Liver (tissue), 3 donors: ENCODE results near the gene KIF15.

Experiments
- CTCF ChIP-seq: fragments of 150-350 bp; IDR thresholded peaks from 2 replicates; pipeline ENCODE4 v1.5.1; 2017; ENCODE audit warnings: improper control_type of control experiment, low read depth, low read length; ENCODE audit not compliant: missing input control
- GABPA ChIP-seq, 2 donors: IDR thresholded peaks in 1 of 2; conservative IDR thresholded peaks in 1 of 2; 2 replicates each; pipeline ENCODE4 v1.6.1; 2016; ENCODE audit warnings: antibody characterized with exemption in 2 of 2, mild to moderate bottlenecking in 1 of 2, moderate library complexity in 1 of 2
- HNF4G ChIP-seq: IDR thresholded peaks from 2 replicates; pipeline ENCODE4 v1.6.1; 2016; ENCODE audit warnings: antibody characterized with exemption
- JUND ChIP-seq, 2 donors: IDR thresholded peaks; 2 replicates each; pipeline ENCODE4 v1.6.1; 2016; ENCODE audit warnings: antibody characterized with exemption in 2 of 2
- MAX ChIP-seq: IDR thresholded peaks from 2 replicates; pipeline ENCODE4 v1.6.1; 2016; ENCODE audit warnings: antibody characterized with exemption
- RAD21 ChIP-seq, 2 donors: IDR thresholded peaks; 2 replicates each; pipeline ENCODE4 v1.6.1; 2016; ENCODE audit warnings: antibody characterized with exemption in 2 of 2, mild to moderate bottlenecking in 2 of 2
- REST ChIP-seq: IDR thresholded peaks from 2 replicates; pipeline ENCODE4 v1.6.1; 2016; ENCODE audit warnings: antibody characterized with exemption, mild to moderate bottlenecking
- RXRA ChIP-seq, 2 donors: IDR thresholded peaks; 2 replicates each; pipeline ENCODE4 v1.6.1; 2017 to 2018; ENCODE audit warnings: antibody characterized with exemption in 2 of 2, mild to moderate bottlenecking in 1 of 2
- SP1 ChIP-seq: IDR thresholded peaks from 2 replicates; pipeline ENCODE4 v1.6.1; 2018; ENCODE audit warnings: antibody characterized with exemption, mild to moderate bottlenecking
- TAF1 ChIP-seq: conservative IDR thresholded peaks from 2 replicates; pipeline ENCODE4 v1.6.1; 2016; ENCODE audit warnings: antibody characterized with exemption, mild to moderate bottlenecking
- YY1 ChIP-seq: IDR thresholded peaks from 2 replicates; pipeline ENCODE4 v1.6.1; 2016; ENCODE audit warnings: antibody characterized with exemption, mild to moderate bottlenecking
- donor health status: healthy.
- donor health status: healthy.

GRCh38 chr3:44892689-44893088 lies 131.1 kb downstream of the KIF15 start:
- TF ChIP-seq CTCF (no peak), REST (no peak), MAX (no peak), SP1 (no peak), RXRA (IDR thresholded peaks at IDR 0.05) (no peak), RAD21 (IDR thresholded peaks at IDR 0.05) (no peak), GABPA (IDR thresholded peaks at IDR 0.05 in 1 of 2, conservative IDR thresholded peaks at IDR 0.05 in 1 of 2) (no peak), HNF4G (no peak), TAF1 (no peak), YY1 (no peak), JUND (IDR thresholded peaks at IDR 0.05) (no peak)
